HG03378 (cell line): Measurements from ENCODE around the gene ZNF469.
"Not testable (repeated sequence)": the region's sequence is repeated elsewhere in the genome, so short reads cannot be mapped to it uniquely, and the experiment has no call there.

Experiments
- ATAC-seq: cut with Tn5 transposase; IDR thresholded peaks from one replicate; pipeline ENCODE4 v1.9.1; 2021; ENCODE audit warnings: mild to moderate bottlenecking, moderate library complexity; ENCODE audit not compliant: unreplicated experiment

Gene ZNF469

DNA sequence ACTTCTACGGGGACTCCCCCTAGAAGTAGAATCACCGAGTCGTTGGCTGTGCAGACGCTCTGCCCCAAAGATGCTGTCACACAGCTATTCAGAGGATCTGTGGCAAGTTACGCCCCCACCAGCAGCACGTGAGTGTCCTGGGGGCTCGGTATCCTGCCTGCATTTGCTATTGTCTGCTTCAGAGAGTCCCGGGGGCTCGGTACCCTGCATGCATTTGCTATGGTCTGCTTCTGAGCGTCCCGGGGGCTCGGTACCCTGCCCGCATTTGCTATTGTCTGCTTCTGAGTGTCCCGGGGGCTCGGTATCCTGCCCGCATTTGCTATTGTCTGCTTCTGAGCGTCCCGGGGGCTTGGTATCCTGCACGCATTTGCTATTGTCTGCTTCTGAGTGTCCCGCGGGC, 23.8 kb upstream of the ZNF469 start:
- no peak for ATAC-seq

DNA sequence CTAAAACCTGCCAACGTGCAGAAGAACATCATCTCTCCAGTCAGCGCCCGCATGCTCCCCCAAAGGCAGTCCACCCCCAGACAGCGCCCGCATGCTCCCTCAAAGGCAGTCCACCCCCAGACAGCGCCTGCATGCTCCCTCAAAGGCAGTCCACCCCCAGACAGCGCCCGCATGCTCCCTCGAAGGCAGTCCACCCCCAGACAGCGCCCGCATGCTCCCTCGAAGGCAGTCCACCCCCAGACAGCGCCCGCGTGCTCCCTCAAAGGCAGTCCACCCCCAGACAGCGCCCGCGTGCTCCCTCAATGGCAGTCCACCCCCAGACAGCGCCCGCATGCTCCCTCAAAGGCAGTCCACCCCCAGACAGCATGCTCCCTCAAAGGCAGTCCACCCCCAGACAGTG, 22.4 kb upstream of the ZNF469 start:
- ATAC-seq, result not testable (repeated sequence)

DNA sequence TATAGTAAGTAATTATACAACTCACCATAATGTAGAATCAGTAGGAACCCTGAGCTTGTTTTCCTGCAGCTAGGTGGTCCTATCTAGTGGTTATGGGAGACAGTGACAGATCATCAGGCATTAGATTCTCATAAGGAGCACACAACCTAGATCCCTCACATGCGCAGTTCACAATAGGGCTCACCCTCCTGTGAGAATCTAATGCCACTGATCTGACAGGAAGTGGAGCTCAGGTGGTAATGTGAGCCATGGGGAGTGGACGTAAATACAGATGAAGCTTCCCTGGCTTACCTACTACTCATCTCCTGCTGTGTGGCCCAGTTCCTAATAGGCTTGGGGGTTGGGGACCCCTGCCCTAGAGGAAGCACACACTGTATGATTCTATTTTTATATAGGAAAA, 21.8 kb upstream of the ZNF469 start:
- ATAC-seq, result no peak

DNA sequence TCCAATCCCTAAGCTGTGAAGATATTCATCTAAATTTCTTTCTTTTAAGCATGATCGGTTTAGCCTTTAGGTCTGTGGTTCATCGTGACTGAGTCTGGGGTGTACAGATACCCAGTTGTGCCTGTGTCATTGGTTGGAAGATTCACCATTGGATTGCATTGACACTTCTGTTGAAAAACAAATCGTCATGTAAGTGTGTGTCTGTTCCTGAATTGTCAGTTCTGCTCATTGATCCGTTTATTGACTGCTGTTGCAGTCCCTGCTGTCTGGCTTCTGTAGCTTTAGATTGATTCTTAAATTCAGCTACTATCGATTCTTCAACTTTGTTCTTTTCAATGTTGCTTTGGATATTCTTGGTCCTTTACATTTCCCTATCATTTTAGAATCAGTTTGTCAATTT, 21.0 kb upstream of the ZNF469 start:
- ATAC-seq, result no peak

DNA sequence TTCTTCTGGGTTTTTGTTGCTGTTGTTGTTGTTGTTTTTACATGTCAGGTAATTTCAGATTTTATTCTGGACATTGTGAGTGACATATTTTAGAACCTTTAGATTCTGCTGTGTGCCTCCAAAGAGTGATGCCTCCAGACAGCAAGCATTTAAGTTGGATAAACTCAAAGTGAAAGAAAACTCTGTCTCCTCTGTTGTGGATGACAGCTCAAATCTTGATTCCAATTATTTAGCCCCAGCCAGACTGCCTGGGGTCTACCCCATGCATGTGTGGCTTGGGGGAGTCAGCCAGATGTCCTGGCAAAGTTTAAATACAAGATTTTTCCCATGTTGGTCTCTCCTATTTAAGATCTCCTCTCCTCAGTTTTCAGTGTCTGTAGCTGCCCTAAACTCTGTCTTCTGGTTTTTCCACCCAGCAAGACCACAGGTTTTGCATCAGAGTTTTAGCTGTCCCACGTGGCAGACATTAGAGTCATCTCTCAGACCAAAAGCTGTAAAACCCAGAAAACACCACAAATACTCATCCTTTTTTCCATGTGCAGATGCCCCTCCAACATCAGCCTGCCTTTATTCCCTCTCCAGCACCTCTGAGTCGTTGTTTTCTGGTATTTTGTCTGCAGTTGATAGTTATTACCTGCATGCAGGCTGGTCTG, 19.4 kb upstream of the ZNF469 start:
- no peak for ATAC-seq

DNA sequence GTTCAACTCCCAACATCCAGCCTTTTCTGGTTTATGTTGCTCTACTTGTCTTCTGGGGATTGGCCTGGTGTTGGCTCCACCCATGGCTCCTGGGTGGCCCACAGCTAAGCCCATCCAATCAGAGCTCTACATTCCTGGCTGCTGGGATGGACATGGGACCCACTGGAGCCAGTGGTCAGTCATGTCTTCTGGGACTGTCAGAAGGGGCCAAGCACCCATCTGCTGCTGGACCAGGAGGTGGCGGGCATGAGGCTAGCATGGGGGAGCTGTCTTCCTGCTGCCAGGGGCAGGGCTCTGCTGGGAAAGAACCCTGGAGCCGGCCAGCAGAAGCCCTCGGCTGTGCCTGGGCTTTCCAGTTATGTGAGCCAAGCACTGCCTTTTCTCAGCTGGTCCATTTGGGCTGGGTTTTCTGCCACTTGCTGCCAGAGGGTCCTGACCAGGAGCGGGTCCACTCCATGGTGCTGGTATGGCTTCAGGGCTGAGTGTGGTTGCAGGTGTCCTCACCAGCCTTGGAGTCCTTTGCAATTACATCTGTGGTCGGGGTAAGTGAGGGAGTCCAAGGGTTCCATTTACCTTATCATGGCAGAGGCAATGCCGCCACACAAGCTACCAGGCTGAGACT, 17.4 kb upstream of the ZNF469 start:
- no peak for ATAC-seq

DNA sequence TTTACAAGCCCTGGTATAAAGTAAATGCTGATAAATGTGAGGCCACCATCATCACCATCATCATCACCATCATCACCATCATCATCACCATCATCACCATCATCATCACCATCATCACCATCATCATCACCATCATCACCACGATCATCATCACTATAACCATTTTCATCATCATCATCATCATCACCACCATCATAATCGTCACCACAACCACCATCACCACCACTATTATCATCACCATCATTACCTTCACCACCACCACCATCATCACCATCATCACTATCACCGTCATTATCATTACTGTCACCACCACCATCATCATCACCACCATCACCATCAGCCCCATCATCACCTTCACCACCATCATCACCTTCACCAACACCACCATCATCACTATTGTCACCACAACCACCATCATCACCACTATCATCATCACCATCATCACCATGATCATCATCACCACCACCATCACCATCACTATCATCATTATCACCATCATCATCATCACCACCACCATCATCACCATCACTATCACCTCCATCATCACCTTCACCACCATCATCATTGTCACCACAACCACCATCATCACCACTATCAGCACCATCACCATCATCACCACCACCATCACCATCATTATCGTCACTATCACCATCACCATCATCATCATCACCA, 16.6 kb upstream of the ZNF469 start:
- no peak for ATAC-seq

DNA sequence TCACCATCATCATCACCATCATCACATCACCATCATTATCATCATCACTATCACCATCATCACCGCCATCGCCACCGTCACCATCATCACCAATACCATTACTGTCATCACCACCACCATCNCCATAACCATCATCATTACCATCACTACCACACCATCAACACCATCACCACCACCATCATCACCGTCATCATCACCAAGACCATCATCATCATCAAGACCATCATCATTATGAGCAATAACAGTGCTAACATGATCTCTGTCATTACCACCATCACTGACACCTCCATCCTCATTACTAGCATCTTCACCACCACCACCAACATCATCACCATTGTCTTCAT, 16.1 kb upstream of the ZNF469 start:
- ATAC-seq, result no peak

DNA sequence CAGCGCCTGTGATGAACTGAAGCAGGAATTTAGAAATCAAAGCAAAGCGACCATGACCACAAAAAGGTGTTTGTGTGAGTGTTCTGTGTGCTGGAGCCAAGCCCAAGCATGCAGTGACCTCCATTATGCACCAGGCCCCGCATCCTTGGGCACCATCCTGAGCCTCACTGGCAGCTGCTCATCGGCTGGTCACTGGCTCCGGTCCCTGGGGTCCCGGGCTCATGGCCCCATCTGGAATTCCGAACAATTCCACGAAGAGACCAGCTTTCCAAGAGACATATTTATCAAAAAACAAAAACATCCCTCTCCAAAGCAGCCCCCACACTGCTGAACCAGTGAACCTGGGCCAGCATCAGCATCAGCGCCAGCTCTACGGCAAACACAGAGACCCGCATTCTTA, 15.2 kb upstream of the ZNF469 start:
- no peak for ATAC-seq

DNA sequence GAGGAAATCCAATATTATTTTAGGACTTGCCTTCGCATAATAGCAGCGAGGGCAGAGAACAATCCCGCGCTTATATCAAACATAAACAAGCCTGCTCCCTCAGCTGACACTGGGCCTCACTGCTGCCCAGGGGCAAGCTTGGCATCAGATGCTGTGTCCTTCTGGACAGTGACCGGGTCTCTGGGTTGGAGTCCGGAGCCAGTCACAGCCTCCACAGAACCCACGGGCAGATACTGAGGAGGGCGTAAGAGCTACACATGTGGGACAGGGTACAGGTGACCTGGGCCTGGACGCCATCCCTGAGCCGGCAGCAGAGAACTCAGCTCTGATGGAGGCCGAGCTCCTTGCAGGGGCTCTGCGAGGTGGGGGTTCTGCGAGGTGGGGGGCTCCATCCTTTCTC, 14.7 kb upstream of the ZNF469 start:
- no peak for ATAC-seq

DNA sequence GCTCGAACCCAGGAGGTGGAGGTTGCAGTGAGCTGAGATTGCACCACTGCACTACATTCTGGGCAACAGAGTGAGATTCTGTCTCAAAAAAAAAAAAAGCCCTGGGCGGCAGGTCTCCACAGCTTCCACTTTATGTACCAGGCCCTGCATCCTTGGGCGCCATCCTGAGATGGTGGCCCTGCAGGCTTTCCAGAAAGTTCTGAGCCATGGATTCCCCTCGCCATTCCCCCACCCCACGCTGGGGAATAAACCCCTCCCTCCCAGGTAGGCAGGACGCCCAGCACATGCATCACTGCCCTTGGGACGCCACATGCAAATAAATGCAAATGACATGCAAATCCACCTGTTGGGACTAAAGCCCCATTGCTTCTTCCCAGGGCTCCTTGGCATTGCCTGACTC, 13.8 kb upstream of the ZNF469 start:
- no peak for ATAC-seq

DNA sequence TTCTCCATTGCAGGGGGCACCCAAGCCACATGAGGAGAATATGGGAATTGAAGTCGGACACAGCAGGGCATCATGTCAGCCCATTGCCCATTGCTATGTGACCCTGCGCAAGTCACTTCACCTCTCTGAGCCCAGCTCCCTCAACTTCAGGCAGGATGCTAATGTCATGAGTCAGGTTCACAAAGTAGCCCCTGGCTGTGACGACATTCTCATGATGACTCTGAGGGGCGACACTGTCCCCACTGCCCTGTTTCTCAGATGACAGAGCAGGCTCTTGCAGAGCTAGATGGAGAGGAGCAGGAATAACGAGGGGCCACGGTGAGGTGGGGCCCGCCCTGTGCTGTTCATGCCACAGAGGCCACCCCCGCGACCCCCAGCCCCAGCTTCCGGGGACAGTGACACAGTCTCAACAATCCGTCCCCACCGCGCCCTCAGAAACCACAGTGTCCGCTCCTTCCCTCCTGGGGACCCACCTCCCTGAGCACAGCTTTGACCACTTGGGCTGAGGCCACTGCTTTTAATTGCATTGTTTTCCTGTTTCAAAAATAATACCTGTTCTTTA, 13.2 kb upstream of the ZNF469 start:
- ATAC-seq, result no peak

DNA sequence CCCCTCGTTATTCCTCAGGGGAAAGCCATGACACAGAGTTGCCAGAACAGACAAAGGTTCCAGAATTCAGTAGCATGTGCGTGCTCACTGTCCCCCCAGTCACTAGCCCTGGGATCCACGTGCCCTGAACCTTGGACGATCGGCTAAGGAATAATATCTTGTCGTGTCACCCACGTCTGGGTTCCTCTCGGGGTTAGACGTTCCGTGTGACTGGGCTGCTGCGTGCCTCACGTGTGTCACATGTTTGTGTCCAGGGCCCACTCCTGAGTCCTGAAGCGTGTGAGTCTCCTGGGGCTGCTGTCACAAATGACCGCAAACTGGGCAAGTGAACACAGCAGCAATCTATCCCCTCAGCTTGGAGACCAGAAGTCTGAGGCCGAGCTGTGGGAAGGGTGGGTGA, 12.4 kb upstream of the ZNF469 start:
- ATAC-seq, result no peak

DNA sequence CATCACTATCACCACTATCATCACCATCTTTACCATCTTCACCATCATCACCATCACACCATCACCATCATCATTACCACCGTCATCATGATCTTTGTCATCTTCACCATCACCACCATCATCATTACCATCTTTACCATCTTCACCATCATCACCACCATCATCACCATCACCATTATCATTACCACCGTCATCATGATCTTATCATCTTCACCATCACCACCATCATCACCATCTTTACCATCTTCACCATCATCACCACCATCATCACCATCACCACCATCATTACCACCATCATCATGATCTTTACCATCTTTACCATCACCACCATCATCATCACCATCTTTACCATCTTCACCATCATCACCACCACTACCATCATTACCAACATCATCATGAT, 10.2 kb upstream of the ZNF469 start:
- ATAC-seq, result no peak

DNA sequence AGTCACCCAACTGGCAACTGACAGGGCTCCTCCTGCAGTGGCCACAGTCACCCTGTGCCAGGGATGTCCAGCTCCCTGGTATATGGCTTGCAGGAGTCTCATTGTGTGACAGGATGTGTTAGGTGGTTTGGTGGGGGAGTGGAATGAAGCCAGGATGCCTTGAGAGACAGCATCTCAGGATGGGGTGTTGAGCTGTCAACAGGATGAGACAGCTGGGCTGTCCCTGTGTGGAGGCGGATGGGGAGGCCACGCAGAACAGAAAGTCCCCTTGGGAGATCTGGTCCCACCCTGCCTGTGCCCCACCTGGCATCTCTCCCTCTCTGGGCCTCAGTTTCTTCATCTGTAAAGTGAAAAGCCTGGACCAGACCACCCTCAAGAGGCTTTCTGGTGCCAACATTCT, 9.5 kb upstream of the ZNF469 start:
- no peak for ATAC-seq

DNA sequence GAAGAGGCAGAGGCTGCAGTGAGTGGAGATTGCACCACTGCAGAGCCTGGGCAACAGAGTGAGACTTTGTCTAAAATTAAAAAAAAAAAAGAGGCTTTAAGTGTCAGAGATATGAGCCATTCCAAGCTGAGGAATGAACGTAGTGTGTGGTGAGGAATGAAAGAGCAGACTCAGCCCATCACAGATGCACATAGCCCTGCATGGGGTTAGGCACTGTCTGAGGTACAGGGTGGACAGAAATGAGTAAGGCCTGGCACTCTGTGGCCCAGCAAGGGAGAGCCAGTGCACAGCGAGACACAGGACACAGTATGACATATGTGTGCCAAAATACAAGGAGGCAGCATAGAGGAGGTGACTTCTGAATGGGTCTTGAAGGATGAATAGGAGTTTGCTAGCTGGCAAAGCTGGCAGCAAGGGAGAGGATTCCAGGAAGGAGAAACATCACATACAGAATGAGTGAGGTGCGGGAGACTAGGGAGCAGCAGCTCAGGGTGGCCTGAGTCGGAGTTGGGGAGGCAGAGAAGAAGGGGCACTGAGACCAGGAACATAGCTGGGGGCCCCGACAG, 8.7 kb upstream of the ZNF469 start:
- no peak for ATAC-seq

DNA sequence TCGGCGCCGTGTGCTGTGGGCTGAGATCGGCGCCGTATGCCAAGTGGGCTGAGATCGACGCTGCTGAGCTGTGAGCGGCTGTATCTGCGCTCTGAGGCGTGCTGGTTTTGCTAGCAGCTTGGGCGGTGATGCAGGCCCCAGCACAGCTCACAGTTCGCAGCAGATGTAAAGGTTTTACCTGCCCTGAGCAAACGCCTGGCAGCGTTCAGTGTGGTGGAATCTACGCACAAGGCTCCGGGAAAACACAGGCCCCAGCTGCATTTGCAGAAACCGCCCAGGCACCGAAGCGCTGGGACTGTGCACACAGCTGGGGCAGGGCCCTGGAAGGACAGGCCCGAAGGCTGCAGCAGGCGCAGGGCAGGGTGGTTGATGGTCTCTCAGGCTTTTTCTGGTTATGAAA, 8.0 kb upstream of the ZNF469 start:
- no peak for ATAC-seq

DNA sequence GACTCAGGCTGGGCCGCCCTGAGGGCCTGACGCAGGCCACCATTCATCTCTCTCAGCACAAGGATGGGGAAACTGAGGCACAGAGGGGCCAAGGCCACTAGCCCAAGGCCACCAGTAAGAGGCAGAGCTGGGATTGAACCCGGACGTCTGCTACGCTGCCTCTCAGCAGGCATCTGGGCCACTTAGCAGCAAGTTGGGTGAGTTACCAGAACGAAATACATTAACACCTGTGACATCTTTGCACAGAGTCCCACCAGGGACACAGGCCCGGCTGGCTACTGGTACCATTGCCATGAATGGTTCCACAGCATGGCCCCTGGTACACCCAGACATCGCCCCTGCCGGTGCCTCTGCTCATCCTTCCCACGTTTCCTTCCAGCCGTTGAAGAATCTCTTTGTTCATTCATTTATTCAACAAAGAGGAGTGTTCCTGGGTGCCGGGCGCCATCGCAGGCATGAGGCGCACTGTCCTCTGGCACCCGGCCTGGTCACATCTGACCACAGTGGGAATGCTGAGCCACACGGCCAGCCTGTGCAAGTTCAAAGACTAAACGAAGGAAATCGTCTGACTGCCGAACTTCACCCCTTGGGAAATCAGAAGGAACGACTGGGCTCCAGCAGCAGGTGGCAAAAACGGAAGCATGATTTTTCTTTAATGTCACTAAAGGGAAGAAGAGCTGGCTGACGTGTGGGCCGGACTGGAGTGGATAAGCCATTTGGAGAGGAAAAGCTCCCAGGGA, 7.4 kb upstream of the ZNF469 start:
- ATAC-seq, result no peak

DNA sequence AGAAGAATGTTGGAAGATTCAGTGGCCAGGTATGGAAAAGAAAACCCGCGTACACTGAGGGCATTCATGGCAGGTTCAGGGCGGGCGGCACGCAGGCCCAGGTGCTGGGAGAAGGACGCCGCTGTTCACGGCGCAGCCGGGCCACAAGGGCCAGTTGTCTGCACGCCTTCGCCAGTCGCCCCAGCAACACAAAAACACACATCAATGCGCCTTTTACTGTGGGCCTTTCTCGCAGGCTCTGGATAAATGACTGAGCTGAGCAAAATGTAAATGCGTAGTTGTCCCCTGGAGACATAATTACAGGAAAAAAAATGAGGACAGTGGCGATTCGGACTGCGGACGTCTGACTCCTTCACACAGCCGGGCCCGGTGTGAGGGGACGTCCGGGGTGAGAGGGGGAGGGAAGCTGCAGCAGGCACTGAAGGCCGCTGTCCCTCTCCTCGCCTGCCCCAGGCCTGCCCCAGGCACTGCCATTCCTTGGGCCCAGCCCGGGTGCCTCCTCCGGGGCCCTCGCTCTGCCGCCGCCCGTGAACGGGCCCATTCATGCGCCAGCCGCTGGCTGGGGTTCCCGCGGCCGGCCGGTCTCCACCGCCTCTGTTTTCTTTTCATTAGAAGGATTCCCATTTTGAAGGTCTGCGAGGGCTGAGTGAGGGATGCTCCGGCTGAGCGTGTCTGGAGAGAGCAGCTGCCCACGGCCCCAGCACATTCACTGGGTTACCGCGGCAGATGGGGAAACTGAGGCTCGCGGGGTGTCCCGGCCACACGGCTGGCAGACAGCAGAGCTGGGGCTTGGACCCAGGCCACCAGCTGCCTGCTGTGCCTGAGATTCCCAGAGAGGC, 6.5 kb upstream of the ZNF469 start:
- ATAC-seq, result no peak
